Lung microvascular endothelial cell (primary cell): ENCODE data around the gene GNB1L. TPM values are rescaled to one million over a fixed set of nuclear protein-coding genes. Genes with fewer than 3 reads are reported as not detected.
"Not testable (repeated sequence)": the region's sequence is repeated elsewhere in the genome, so short reads cannot be mapped to it uniquely, and the experiment has no call there.

Experiments used
- DNase-seq, 2 donors: peaks; one replicate each; pipeline versions ENCODE4 v3.0.0 to v3.0.0-alpha.2; 2010; ENCODE audit warnings: low read depth in 2 of 2
- total RNA-seq: library from RNA; depleted of rRNA; stranded (reverse); fragments of >200 nt; gene quantifications from 2 replicates; pipeline ENCODE4 v1.2.1, GENCODE V29; 2014

GNB1L gene
- total RNA-seq, 1 donor from 2014 or later = 4.4 TPM

DNA sequence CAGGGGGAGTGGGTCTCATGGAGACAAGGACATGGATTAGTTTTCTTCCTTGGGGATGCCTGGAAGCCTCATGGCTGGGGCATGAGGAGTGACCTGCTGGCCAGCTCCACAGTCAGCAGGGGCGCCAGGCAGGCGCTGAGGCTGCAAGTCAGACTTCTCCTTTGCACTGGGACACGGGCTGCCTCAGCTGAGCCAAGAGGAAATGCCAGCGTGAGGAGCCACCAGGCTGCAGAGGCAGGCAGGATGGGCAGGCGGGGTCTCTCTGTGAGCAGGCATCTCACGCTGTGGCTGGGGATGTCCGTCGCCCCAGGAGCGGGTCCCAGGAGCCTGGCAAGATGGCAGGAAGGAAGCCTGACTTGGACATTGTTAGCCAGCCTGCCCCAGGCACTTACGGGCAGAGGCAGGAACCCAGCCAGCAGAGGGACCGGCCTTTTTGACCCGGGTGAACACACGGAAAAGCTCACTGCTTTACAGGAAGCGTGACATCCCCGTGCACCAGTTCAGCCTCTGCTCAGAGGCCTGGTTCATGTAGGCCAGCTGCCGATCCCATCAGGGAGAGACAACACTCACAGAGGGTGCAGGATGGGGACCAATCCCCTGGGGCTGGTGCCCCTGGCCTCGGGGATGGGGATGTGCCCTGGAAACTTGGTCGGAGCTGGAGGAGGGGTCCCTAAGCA lies 10.2 kb downstream of the GNB1L start:
- DNase-seq = peak; percentile 74 to 85

GRCh38 chr22:19843857-19844376 lies 10.8 kb downstream of the GNB1L start:
- no peak for DNase-seq

GRCh38 chr22:19843107-19843856 lies 11.4 kb downstream of the GNB1L start:
- DNase-seq = no peak

DNA sequence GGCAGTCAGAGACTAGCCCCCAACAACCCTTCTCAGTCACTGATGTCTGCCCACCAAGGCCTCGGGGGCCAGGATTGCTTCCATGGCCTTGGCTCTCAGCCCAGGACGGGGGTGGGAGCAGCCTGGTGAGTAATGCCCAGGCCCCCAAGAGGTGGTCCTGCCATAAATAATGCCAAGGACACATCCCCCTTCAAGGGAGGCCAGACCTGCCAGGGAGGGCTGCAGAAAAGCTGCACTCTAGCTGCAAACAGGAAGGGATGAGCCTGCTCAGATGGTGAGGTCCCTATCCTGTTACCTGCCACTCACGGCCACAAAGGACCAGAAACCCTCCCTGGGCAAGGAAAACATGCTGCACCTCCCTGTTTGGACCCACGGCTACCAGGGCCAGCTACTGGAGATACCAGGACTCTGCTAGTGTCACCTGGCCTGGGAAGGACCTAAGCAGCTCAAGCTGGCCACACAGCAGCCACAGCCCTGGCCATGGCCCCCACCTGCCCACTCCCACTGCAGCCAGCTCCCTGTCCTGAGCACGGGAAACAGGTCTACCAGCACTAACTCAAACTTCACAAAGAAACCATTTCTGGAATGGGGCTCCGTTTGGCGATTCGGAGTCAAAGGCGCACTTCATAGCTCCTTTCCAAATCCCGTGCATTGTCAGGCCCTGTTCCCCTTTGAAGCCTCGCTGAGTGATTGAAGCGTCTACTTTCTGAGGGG lies 12.1 kb downstream of the GNB1L start:
- no peak for DNase-seq

DNA sequence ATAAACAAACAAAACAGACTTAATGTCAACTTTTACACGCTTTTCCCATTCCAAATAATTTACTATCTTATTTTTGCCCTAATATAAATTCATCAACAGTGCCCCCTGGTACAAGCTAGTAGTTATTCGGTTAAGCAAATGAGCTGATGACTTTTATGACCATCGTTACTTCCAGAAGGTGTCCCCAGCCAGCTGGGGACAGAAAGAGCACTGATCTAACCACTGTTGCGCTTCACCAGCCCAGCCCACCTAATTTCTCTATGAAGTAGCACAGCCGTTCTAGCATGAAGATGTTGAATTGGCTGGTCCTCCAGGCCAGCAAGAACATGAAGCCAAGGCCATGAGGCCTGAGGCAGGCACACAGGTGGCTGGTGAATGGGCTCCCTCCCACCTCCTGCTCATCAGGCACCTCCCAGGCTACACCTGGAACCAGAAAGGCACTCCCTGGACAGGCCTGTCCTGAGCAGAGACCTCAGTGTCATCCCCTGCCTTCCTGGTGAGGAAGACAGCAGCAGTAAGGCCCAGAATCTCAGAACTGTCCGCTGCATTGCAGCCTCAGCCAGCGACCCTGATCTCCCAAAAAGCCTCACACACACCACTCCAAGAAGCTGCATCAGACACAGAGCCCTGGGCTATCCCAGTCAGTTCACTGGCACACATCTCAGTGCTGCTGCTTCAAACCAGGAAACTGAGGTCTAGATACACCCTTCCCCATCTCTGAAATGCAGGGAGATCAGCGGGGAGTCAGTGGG lies 12.9 kb downstream of the GNB1L start:
- no peak for DNase-seq

DNA sequence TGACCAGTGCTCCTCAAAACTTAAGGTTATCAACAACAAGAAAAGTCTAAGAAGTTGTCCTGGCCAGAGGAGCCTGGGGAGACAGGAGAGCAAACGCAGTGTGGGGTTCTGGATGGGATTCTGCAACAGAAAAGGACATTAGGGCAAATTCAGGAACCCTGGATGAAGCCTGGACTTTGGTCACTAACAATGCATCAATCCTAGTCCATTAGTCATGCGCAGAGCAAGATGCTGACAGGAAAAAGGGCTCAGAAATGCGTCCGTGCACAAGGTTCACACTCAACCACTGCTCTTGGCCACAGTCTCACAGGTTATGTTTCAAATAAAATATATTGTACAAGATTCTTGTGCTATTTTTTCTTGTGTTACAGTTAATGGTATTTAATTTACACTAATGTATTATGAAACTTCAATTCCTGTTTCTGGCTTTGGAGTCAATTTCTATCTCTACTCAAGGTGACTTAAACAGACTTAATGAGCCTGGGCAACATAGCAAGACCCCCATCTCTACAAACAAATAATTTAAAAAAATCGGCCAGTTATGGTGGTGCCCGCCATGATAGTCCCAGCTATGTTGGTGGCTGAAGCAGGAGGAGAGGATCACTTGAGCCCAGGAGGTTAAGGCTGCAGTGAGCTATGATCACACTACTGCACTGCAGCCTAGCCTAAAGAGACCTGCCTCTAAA lies 13.6 kb downstream of the GNB1L start:
- DNase-seq = peak in 1 of 2 donors; percentile 33

DNA sequence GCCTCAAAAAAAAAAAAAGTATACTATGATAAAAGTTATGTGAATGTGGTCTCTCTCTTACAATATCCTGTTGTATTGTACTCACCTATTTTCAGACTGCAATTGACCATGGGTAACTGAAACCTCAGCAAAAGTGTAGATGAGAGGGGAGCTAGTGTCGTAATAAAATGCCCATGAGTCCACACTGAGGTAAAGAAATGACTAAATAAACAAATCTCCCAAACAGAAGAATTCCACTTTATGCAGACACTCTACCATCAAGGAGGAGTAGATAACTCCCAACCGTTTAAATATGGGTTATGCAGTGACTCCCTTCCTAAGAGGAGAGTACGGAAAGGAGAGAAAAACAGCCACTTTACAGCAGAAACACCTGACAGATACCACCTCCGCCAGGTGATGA lies 14.6 kb downstream of the GNB1L start:
- no peak for DNase-seq

- no peak for DNase-seq
Measured at GRCh38 chr22:19837915-19838314, 16.8 kb downstream of the GNB1L start.

DNA sequence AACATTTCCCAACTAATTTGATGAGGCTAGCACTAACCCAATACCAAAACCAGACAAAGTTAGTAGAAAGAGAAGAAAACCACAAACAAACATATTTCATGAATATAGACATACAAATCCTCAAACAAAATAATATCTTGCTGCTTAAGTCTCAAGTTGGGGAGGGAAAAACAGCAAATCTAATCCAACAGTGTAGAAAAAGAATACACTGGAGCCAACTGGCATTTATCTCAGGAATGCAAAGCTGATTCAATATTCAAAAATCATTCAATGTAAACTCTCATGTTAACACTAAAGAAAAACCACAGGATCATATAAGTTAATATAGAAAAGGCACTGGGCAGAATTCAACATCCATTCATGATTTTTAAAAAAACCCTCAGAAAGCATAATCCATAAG lies 18.2 kb downstream of the GNB1L start:
- DNase-seq = no peak

DNA sequence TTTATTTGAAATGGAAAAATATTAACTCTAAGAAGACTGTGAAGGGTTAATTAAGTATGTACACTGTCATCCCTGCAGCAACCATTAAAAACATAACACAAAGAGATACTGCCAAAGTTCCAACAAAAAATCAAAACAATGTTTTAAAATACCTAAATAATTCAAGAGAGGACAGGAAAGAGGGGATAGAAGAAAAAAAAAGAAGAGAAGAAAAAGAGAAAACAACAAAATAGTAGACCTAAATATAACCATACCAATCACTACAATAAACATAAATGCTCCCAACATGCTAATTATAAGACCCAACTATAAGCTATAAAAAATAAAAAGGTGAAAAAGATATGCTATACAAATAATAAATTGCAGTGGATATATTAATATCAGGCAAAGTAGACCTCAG lies 20.1 kb downstream of the GNB1L start:
- no peak for DNase-seq

DNA sequence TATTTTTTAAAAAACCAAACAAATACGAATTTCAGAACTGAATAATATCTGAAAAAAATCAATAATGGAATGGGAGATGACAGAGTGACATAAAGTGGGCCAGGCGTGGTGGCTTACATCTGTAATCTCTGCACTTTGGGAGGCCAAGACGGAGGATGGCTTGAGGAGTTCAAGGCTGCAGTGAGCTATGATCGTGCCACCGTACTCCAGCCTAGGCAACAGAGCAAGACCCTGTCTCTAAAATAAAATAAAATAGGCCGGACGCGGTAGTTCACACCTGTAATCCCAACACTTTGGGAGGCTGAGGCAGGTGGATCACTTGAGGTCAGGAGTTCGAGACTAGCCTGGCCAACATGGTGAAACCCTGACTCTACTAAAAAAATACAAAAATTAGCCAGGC lies 21.3 kb downstream of the GNB1L start:
- DNase-seq = not testable (repeated sequence)

- no peak for DNase-seq
Measured at GRCh38 chr22:19832476-19833108, 22.1 kb downstream of the GNB1L start.

- not testable (repeated sequence) for DNase-seq
Measured at GRCh38 chr22:19831979-19832378, 22.7 kb downstream of the GNB1L start.

- DNase-seq = no peak
Measured at GRCh38 chr22:19831016-19831415, 23.7 kb downstream of the GNB1L start.

GRCh38 chr22:19828035-19828401 lies 26.7 kb downstream of the GNB1L start:
- no peak for DNase-seq

DNA sequence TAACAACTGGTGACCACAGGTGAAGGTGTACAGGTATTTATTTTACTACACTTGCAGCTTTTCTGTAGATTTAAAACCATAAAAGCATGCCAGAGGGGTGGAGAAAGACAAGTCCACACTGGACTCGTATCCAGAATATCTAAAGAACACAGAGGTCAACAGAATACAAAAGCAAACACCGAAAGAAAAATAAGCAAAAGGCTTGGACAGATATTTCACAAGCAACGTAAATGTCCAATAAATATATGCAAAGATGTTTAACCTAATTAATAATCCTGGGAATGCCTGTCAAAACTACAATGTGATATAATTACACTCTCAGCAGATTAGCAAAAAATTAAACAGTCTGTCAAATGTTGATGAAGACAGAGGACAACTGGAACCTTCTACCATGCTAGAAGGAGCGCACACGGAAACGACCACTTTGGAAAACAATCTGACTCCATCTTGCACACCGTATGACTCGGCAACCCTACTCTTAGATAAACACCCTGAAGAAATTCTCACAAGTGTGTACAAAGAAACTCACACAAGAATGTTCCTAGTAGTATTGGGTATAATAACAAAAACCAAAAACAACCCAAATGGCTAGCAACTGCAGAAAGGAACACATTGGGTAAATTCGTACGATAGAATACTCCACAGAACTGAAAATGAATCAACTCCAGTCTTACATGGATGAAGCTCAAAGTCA lies 27.2 kb downstream of the GNB1L start:
- no peak for DNase-seq

GRCh38 chr22:19826619-19826950 lies 28.1 kb downstream of the GNB1L start:
- DNase-seq = no peak

DNA sequence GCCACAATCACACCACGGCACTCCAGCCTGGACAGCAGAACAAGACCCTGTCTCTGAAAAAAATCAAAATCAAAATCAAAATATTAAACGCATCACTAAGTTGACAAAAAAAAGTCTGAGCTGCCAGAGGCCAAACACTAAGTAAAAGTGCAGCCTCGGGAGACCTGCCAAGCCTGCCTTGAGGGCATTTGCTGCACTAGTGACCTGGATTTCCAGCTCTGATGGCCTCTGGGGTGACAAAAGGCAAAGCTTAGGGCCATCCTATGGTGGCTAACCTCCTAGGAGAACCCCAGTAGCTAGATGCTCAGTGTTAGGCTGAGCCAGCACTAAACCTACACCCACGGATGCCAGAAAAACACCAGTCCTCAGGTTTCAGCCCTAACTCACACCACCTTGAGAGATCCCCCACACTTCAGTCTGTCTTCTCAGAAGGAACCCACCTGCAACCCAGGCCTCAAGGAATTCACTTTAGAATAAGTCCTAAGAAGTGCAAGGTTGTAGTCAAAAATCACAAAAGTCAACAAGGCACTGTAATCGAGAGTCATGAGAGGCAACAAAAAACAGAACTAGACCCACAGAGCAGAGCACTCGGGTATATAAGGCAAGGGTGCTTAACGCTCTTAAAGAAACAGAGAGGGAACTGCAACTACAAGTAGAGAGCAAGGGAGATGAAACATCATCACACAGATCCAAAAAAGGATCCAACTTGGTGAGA lies 28.6 kb downstream of the GNB1L start:
- no peak for DNase-seq

DNA sequence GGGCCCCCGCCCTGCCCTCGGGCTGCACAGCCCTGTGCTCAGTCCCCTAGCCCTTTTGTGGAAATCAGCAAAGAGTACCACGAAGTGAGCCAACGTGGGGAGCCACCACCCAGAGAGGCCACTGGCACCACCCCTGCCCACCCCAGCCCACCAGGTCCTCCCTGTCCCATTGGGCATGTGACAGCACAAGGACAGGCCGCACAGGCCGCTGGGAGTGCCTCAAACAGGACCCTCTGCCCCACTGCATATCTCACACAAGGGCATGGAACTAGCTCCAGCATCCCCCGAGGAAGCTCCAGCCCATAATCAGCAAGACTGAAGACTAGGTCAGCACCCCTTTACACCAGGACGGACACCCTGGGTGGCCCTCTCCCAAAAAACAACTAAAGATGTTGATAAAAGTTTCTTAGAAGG lies 29.7 kb downstream of the GNB1L start:
- DNase-seq = no peak
